ENCODE results near the gene WFDC5.

WFDC5 gene

DNA sequence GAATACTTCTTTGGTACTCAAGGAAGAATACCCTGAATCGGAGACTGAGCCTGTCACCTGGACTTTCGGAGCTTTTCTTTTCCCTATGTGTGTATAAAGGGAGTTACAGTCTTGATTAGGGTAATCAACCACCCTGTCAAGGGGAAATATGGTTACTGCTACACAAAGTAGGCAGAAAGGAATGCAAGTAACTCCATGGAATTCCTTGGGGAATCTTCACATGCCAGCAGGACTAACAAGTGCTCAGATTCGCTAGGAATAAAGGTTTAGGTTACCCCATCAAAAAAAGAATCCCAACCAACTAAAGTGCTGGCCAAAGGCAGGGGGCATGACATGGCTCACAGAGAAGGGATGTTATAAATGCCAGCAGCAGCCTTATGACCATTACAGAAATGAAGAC lies 24.5 kb downstream of the WFDC5 start:
- H3K4me1 ChIP-seq (ENCODE audit: control insufficient read depth, insufficient read depth, low read length), result no peaks in the 10 kb centered on the region
- no peak overlapping the region for H3K27ac ChIP-seq (ENCODE audit: low read length)
- H3K36me3 ChIP-seq (ENCODE audit: control insufficient read depth in 2 of 2, insufficient read depth in 2 of 2, low read length in 2 of 2), result no peaks in the 10 kb centered on the region
- H3K9ac ChIP-seq (ENCODE audit: low read length in 2 of 2), result no peak overlapping the region
- no peaks in the 10 kb centered on the region for H3K9me3 ChIP-seq (ENCODE audit: control insufficient read depth in 2 of 2, low read length in 2 of 2)
- H3K4me3 ChIP-seq (ENCODE audit: low read length in 2 of 2), result no peak overlapping the region
- H3K27me3 ChIP-seq (ENCODE audit: control insufficient read depth in 1 of 2, insufficient read depth in 2 of 2, low read length in 2 of 2), result no peaks in the 10 kb centered on the region

DNA sequence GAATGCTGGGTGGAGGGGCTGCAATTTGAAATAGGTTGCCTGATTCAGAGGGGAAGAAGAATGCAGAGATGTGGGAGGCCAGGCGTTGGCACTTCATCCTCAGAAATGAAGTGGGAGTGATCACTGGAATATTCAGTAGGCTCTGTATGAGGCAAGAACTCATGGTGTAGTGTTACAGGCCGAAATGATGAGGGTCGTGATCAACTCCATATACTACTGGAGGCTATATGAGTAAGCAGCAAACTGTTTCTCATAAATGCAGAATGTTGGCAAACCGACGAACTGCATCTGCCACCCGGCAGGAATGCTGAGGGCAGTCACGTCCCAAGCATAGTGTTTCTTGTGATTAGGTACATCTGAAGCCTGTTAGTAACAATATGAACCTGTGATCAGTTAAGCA lies 26.7 kb downstream of the WFDC5 start:
- H3K27me3 ChIP-seq (ENCODE audit: control insufficient read depth in 1 of 2, insufficient read depth in 2 of 2, low read length in 2 of 2), result no peaks in the 10 kb centered on the region
- no peaks in the 10 kb centered on the region for H3K36me3 ChIP-seq (ENCODE audit: control insufficient read depth in 2 of 2, insufficient read depth in 2 of 2, low read length in 2 of 2)
- H3K4me1 ChIP-seq (ENCODE audit: control insufficient read depth, insufficient read depth, low read length), result no peaks in the 10 kb centered on the region
- no peak overlapping the region for H3K4me3 ChIP-seq (ENCODE audit: low read length in 2 of 2)
- H3K9me3 ChIP-seq (ENCODE audit: control insufficient read depth in 2 of 2, low read length in 2 of 2), result no peaks in the 10 kb centered on the region
- H3K27ac ChIP-seq (ENCODE audit: low read length), result no peak overlapping the region
- H3K9ac ChIP-seq (ENCODE audit: low read length in 2 of 2), result no peak overlapping the region

DNA sequence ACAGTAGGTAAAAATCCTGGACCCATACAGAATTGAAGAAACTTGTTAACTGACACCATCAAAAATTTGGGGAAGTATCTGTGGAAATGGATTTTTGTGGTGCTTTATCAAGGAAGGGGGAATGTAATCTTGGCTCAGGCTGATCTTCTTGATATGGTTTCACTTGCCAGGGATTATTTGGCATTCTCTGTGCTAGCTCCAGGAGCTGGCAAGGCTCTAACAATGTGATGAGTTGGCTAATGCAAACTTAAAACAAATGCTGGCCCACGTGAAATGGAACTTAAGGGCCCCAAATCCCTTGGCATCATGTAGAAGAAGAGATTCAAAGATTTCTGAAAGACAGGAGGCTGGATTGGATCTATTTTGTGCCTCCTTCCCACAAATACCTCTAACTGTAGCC lies 27.2 kb downstream of the WFDC5 start:
- no peaks in the 10 kb centered on the region for H3K36me3 ChIP-seq (ENCODE audit: control insufficient read depth in 2 of 2, insufficient read depth in 2 of 2, low read length in 2 of 2)
- H3K4me1 ChIP-seq (ENCODE audit: control insufficient read depth, insufficient read depth, low read length), result no peaks in the 10 kb centered on the region
- H3K27me3 ChIP-seq (ENCODE audit: control insufficient read depth in 1 of 2, insufficient read depth in 2 of 2, low read length in 2 of 2), result no peaks in the 10 kb centered on the region
- no peaks in the 10 kb centered on the region for H3K9me3 ChIP-seq (ENCODE audit: control insufficient read depth in 2 of 2, low read length in 2 of 2)
- H3K4me3 ChIP-seq (ENCODE audit: low read length in 2 of 2), result no peak overlapping the region
- H3K27ac ChIP-seq (ENCODE audit: low read length), result no peak overlapping the region
- H3K9ac ChIP-seq (ENCODE audit: low read length in 2 of 2), result no peak overlapping the region

DNA sequence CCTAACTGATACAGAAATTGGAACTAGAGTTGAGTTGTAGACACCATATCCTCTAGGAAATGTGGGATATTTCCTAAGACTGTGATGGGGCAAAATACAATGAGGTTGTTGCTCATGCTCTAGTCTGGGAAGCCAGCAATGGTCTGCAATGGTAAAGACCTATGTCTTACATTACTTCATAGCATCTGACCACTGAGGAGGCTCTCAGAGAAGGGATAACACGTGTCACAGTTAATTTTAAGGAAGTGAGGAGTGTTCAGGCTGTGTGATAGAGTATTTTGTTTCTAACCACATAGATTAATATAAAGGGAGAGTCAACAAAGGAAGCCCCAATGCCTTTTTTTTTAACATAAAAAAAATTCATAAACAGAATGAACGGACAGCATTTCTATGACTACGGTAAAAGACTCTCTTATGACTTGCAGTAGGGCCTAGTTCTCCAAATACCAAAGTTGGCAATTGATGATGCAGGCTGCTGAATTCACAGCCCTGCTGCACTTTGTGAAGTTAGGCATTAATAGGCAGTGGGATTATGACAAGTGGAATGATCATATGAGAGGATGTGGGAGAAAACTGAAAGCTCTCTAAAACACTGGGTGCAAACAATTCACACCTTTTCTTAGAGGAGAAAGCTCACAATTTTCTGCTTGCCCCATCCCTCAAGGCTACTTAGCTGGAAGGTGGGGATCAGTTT lies 27.7 kb downstream of the WFDC5 start:
- no peaks in the 10 kb centered on the region for H3K4me1 ChIP-seq (ENCODE audit: control insufficient read depth, insufficient read depth, low read length)
- H3K27ac ChIP-seq (ENCODE audit: low read length), result no peak overlapping the region
- H3K9ac ChIP-seq (ENCODE audit: low read length in 2 of 2), result no peak overlapping the region
- no peak overlapping the region for H3K4me3 ChIP-seq (ENCODE audit: low read length in 2 of 2)
- H3K36me3 ChIP-seq (ENCODE audit: control insufficient read depth in 2 of 2, insufficient read depth in 2 of 2, low read length in 2 of 2), result peaks cover 0 to 3% of the 10 kb centered on the region in 2 donors
- no peaks in the 10 kb centered on the region for H3K27me3 ChIP-seq (ENCODE audit: control insufficient read depth in 1 of 2, insufficient read depth in 2 of 2, low read length in 2 of 2)
- H3K9me3 ChIP-seq (ENCODE audit: control insufficient read depth in 2 of 2, low read length in 2 of 2), result no peaks in the 10 kb centered on the region

DNA sequence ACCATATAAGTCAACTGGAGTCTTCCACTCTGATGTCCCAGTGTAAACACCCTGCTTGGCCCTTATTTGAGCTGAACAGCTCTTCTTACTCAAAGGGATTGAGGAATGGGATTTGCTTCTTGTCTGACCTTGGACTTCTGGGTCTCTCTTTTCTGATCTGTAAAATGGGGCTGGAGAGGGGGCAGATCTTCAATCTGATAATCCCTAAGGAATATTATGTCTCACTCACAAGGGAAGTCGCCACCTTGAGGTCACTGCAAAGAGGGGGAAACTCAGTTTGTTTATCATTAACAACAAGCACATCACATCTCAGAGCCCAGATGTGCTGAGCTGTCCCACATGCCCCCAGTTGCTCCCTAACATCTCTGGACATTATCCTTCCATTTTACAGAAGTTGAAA lies 29.1 kb downstream of the WFDC5 start:
- peaks cover 4 to 8% of the 10 kb centered on the region in 2 donors for H3K36me3 ChIP-seq (ENCODE audit: control insufficient read depth in 2 of 2, insufficient read depth in 2 of 2, low read length in 2 of 2)
- no peaks in the 10 kb centered on the region for H3K27me3 ChIP-seq (ENCODE audit: control insufficient read depth in 1 of 2, insufficient read depth in 2 of 2, low read length in 2 of 2)
- no peak overlapping the region for H3K4me3 ChIP-seq (ENCODE audit: low read length in 2 of 2)
- no peak overlapping the region for H3K27ac ChIP-seq (ENCODE audit: low read length)
- H3K9ac ChIP-seq (ENCODE audit: low read length in 2 of 2), result no peak overlapping the region
- H3K9me3 ChIP-seq (ENCODE audit: control insufficient read depth in 2 of 2, low read length in 2 of 2), result no peaks in the 10 kb centered on the region
- H3K4me1 ChIP-seq (ENCODE audit: control insufficient read depth, insufficient read depth, low read length), result no peaks in the 10 kb centered on the region

DNA sequence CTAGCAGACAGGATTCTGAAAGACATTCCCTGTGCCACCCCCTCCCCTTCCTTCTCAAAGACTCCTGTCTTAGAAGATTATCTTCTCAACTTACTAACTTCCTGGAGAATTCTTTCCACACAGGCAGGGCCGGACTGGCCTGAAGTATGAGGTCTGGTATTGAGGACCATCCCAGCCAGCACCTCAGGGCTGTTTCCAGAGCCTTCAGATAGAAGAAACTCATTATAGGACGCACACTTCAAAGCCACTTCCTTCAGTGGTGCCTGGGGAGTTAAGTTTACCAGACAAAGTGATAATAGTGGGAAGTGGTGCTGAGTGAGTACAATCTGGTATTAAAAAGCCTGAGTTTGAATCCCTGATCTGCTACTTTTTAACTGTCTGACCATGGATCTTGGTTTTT lies 29.7 kb downstream of the WFDC5 start:
- Histone ChIP-seq H3K36me3 (ENCODE audit: control insufficient read depth in 2 of 2, insufficient read depth in 2 of 2, low read length in 2 of 2) (peaks cover 5 to 13% of the 10 kb centered on the region in 2 donors), H3K27me3 (ENCODE audit: control insufficient read depth in 1 of 2, insufficient read depth in 2 of 2, low read length in 2 of 2) (no peaks in the 10 kb centered on the region), H3K9ac (ENCODE audit: low read length in 2 of 2) (no peak overlapping the region), H3K4me1 (ENCODE audit: control insufficient read depth, insufficient read depth, low read length) (no peaks in the 10 kb centered on the region), H3K9me3 (ENCODE audit: control insufficient read depth in 2 of 2, low read length in 2 of 2) (no peaks in the 10 kb centered on the region), H3K4me3 (ENCODE audit: low read length in 2 of 2) (no peak overlapping the region), H3K27ac (ENCODE audit: low read length) (no peak overlapping the region)

DNA sequence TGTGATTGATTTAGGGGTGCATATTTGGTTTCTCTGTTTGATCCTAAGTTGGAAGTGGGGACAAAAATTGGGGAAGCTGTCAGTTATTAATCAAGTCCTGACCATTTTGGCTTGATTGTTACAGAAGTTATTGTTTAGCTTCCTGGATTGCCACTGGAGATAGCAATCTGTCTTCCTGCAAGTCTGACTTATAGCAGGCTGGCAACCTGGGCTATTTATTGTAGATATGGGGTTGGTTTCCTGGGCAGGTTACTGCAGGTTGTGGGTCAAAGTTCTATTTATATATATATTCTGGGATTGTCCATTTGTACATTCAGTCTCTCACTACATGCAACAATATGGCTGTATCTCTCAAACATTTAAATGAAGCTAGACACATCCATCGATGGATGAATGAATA lies 31.8 kb downstream of the WFDC5 start:
- Histone ChIP-seq H3K36me3 (ENCODE audit: control insufficient read depth in 2 of 2, insufficient read depth in 2 of 2, low read length in 2 of 2) (peaks cover 10 to 14% of the 10 kb centered on the region in 2 donors), H3K27me3 (ENCODE audit: control insufficient read depth in 1 of 2, insufficient read depth in 2 of 2, low read length in 2 of 2) (no peaks in the 10 kb centered on the region), H3K9ac (ENCODE audit: low read length in 2 of 2) (no peak overlapping the region), H3K27ac (ENCODE audit: low read length) (no peak overlapping the region), H3K4me3 (ENCODE audit: low read length in 2 of 2) (no peak overlapping the region), H3K4me1 (ENCODE audit: control insufficient read depth, insufficient read depth, low read length) (no peaks in the 10 kb centered on the region), H3K9me3 (ENCODE audit: control insufficient read depth in 2 of 2, low read length in 2 of 2) (no peaks in the 10 kb centered on the region)

DNA sequence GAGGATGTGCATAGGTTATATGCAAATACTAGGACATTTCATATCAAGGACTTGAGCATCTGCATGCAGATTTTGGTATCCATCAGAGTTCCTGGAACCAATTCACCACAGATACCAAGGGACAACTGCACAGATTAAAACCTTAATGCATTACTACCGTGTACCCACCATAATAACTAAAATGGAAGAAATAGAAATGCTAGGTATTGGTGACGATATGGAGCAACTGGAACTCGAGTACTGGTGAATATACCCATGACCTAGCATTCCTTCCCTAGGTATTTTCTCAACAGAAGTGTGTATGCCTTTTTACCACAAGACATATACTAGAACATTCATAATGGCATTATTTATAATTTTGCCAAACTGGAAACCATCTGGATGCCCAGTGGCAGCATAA lies 32.5 kb downstream of the WFDC5 start:
- H3K9ac ChIP-seq (ENCODE audit: low read length in 2 of 2), result no peak overlapping the region
- H3K4me1 ChIP-seq (ENCODE audit: control insufficient read depth, insufficient read depth, low read length), result no peaks in the 10 kb centered on the region
- H3K9me3 ChIP-seq (ENCODE audit: control insufficient read depth in 2 of 2, low read length in 2 of 2), result no peaks in the 10 kb centered on the region
- peaks cover 10 to 14% of the 10 kb centered on the region in 2 donors for H3K36me3 ChIP-seq (ENCODE audit: control insufficient read depth in 2 of 2, insufficient read depth in 2 of 2, low read length in 2 of 2)
- no peak overlapping the region for H3K27ac ChIP-seq (ENCODE audit: low read length)
- H3K4me3 ChIP-seq (ENCODE audit: low read length in 2 of 2), result no peak overlapping the region
- H3K27me3 ChIP-seq (ENCODE audit: control insufficient read depth in 1 of 2, insufficient read depth in 2 of 2, low read length in 2 of 2), result no peaks in the 10 kb centered on the region

DNA sequence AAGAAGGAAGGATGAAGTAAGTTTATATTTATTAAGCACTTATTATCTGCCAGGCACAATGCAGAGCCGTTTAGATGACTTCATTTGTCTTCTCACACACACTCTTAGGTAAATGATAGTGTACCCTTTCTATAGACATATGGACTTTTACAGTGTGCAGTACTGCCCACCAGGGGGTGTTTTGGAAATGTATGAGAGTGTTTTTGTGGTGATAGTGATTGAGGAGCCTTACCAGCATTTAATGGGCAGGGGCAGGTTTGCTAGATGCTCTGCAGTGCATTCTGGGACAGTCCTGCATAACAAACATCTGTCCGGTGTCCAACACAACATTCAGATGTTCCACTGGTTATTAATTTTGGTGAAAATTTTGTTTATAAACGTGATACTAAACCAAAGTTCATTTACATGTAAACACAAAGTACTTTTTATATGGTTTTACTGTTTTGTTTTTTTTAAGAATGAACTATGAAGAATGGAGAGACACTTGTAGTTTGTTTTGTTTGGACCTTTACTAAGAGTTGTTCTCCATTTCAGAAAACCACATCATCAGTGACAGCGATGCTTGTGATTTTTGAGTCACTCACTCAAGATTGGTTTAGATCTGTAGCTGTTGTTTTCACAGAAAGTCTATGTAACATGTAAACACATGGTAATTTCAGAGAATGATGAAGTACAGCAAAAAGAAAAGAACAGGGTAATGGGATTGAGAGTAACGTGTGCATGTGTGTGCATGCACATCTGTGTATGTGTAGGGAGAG lies 33.9 kb downstream of the WFDC5 start:
- no peaks in the 10 kb centered on the region for H3K4me1 ChIP-seq (ENCODE audit: control insufficient read depth, insufficient read depth, low read length)
- no peaks in the 10 kb centered on the region for H3K27me3 ChIP-seq (ENCODE audit: control insufficient read depth in 1 of 2, insufficient read depth in 2 of 2, low read length in 2 of 2)
- H3K4me3 ChIP-seq (ENCODE audit: low read length in 2 of 2), result no peak overlapping the region
- H3K9me3 ChIP-seq (ENCODE audit: control insufficient read depth in 2 of 2, low read length in 2 of 2), result no peaks in the 10 kb centered on the region
- H3K27ac ChIP-seq (ENCODE audit: low read length), result no peak overlapping the region
- no peak overlapping the region for H3K9ac ChIP-seq (ENCODE audit: low read length in 2 of 2)
- peaks cover 17 to 19% of the 10 kb centered on the region in 2 donors for H3K36me3 ChIP-seq (ENCODE audit: control insufficient read depth in 2 of 2, insufficient read depth in 2 of 2, low read length in 2 of 2)

DNA sequence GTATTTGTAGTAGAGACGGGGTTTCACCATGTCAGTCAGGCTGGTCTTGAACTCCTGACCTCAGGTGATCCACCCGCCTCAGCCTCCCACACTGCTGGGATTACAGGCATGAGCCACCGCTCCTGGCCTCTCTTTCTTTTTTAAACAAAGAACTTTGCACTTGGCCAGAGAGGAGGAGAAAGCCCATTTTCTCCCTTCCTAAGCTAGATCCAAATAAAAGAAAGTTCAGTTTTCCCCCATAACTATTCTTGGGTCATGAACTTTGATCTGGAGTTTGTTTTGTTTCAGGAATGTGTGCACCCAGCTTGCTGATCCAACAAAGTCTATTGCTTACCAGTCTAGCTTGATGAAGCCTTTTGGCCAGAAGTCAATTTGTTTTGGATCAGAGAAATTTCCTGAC lies 37.4 kb downstream of the WFDC5 start:
- H3K27ac ChIP-seq (ENCODE audit: low read length), result no peak overlapping the region

DNA sequence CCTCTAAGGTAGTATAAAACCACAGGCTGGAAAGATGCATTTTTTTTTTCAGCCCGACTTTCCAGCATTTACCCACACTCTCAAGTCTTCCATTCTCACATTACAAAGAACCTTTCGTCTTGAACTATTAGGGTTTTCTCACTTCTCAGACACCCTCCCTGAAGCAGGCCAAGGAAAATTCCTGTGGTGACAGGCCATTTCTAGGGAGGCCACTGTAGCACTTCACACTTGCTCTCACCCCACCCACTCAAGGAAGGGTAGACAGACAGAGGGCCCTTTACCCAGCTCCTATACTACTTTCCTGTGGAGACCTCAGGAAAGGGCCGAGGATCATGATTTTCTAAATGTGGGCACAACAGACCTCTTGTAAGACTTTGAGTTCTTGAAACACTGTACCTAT lies 41.8 kb downstream of the WFDC5 start:
- peaks cover 14 to 23% of the 10 kb centered on the region in 2 donors for H3K36me3 ChIP-seq (ENCODE audit: control insufficient read depth in 2 of 2, insufficient read depth in 2 of 2, low read length in 2 of 2)
- H3K9ac ChIP-seq (ENCODE audit: low read length in 2 of 2), result no peak overlapping the region
- H3K27ac ChIP-seq (ENCODE audit: low read length), result no peak overlapping the region
- H3K4me3 ChIP-seq (ENCODE audit: low read length in 2 of 2), result no peak overlapping the region
- H3K4me1 ChIP-seq (ENCODE audit: control insufficient read depth, insufficient read depth, low read length), result no peaks in the 10 kb centered on the region
- H3K27me3 ChIP-seq (ENCODE audit: control insufficient read depth in 1 of 2, insufficient read depth in 2 of 2, low read length in 2 of 2), result no peaks in the 10 kb centered on the region
- H3K9me3 ChIP-seq (ENCODE audit: control insufficient read depth in 2 of 2, low read length in 2 of 2), result no peaks in the 10 kb centered on the region

More for the DNA sequence above, 37.4 kb downstream of the WFDC5 start:
- Histone ChIP-seq H3K4me1 (ENCODE audit: control insufficient read depth, insufficient read depth, low read length) (no peaks in the 10 kb centered on the region), H3K4me3 (ENCODE audit: low read length in 2 of 2) (no peak overlapping the region), H3K36me3 (ENCODE audit: control insufficient read depth in 2 of 2, insufficient read depth in 2 of 2, low read length in 2 of 2) (peaks cover 27 to 33% of the 10 kb centered on the region in 2 donors), H3K9me3 (ENCODE audit: control insufficient read depth in 2 of 2, low read length in 2 of 2) (no peaks in the 10 kb centered on the region), H3K27me3 (ENCODE audit: control insufficient read depth in 1 of 2, insufficient read depth in 2 of 2, low read length in 2 of 2) (no peaks in the 10 kb centered on the region), H3K9ac (ENCODE audit: low read length in 2 of 2) (no peak overlapping the region)
